HG03378 (cell line): ENCODE data around the gene C11orf91.
"Not testable (repeated sequence)": the region's sequence is repeated elsewhere in the genome, so short reads cannot be mapped to it uniquely, and the experiment has no call there.

Experiments used
- ATAC-seq: cut with Tn5 transposase; IDR thresholded peaks from one replicate; pipeline ENCODE4 v1.9.1; 2021; ENCODE audit warnings: mild to moderate bottlenecking, moderate library complexity; ENCODE audit not compliant: unreplicated experiment

Gene C11orf91

GRCh38 chr11:33700502-33701271 is at the start of gene C11orf91:
Gene C11orf91, minus strand, starts transcription at chr11:33700826. Its CDS starts 86 bp downstream, at chr11:33700740.
- ATAC-seq, result peak; percentile 74

- ATAC-seq, result no peak
Observed at GRCh38 chr11:33747979-33748378, 47.4 kb upstream of the C11orf91 start.

GRCh38 chr11:33743291-33743690 is 42.7 kb upstream of the C11orf91 start:
- no peak for ATAC-seq

- ATAC-seq, result no peak
Observed at GRCh38 chr11:33742249-33742851, 41.7 kb upstream of the C11orf91 start.

GRCh38 chr11:33741806-33742205 is 41.2 kb upstream of the C11orf91 start:
- ATAC-seq, result no peak

- no peak for ATAC-seq
Observed at GRCh38 chr11:33737362-33737821, 36.8 kb upstream of the C11orf91 start.

- peak; percentile 49 for ATAC-seq
Observed at GRCh38 chr11:33736148-33736812, 35.7 kb upstream of the C11orf91 start, which contains the start of gene CD59. Gene CD59, minus strand, starts transcription at chr11:33736423. Its CDS starts 13,978 bp downstream, at chr11:33722445.

GRCh38 chr11:33735271-33736147 is 34.9 kb upstream of the C11orf91 start:
- peak; percentile 42 for ATAC-seq

GRCh38 chr11:33734441-33735270 is 34.0 kb upstream of the C11orf91 start:
- no peak for ATAC-seq

- ATAC-seq, result no peak
Observed at GRCh38 chr11:33733980-33734379, 33.4 kb upstream of the C11orf91 start.

GRCh38 chr11:33731723-33732531 is 31.3 kb upstream of the C11orf91 start:
- ATAC-seq, result no peak

GRCh38 chr11:33730716-33731115 is 30.1 kb upstream of the C11orf91 start:
- ATAC-seq, result no peak

- not testable (repeated sequence) for ATAC-seq
Observed at GRCh38 chr11:33729072-33729664, 28.5 kb upstream of the C11orf91 start.

- not testable (repeated sequence) for ATAC-seq
Observed at GRCh38 chr11:33727539-33727938, 26.9 kb upstream of the C11orf91 start.

GRCh38 chr11:33725496-33725895 is 24.9 kb upstream of the C11orf91 start:
- no peak for ATAC-seq

GRCh38 chr11:33724644-33725035 is 24.0 kb upstream of the C11orf91 start:
- ATAC-seq, result no peak

- ATAC-seq, result peak; percentile 18
Observed at GRCh38 chr11:33723238-33723881, 22.7 kb upstream of the C11orf91 start.
